Adrenal gland (tissue), 12 donors: ENCODE results near the gene DRAM1. TPM values are rescaled to one million over a fixed set of nuclear protein-coding genes. Genes with fewer than 3 reads are reported as not detected.

Source experiments
- DNase-seq, 7 donors: peaks; one replicate each; pipeline ENCODE4 v3.0.0-alpha.2; 2019 to 2020
- H3K27ac ChIP-seq, 5 donors: fragments of 200-600 bp; sonication (generic) in 4 of 5; 1 replicate in 3 of 5; 2 replicates in 2 of 5; pipeline versions ENCODE4 v1.5.1 to v1.8.0; 2016 to 2020; ENCODE audit warnings: mild to moderate bottlenecking in 1 of 5
- H3K27me3 ChIP-seq: fragments of 200-600 bp; 2 replicates; pipeline ENCODE4 v1.8.0; 2021
- H3K36me3 ChIP-seq, 2 donors: fragments of 200-600 bp; replicated peaks in 1 of 2; 1 replicate in 1 of 2; 2 replicates in 1 of 2; pipeline versions ENCODE4 v1.5.1 to v1.8.0; 2018 to 2022
- H3K4me1 ChIP-seq, 2 donors: fragments of 200-600 bp; replicated peaks in 1 of 2; 1 replicate in 1 of 2; 2 replicates in 1 of 2; pipeline versions ENCODE4 v1.5.1 to v1.8.0; 2018 to 2021
- H3K4me3 ChIP-seq, 4 donors: fragments of 200-600 bp; sonication (generic) in 3 of 4; one replicate each; pipeline ENCODE4 v1.5.1; 2016 to 2018
- H3K9me3 ChIP-seq, 3 donors: fragments of 200-600 bp; sonication (generic) in 1 of 3; replicated peaks in 1 of 3; 1 replicate in 2 of 3; 2 replicates in 1 of 3; pipeline versions ENCODE4 v1.5.1 to v1.8.0; 2016 to 2021
- CTCF ChIP-seq, 6 experiments: fragments of 450-650 bp in 4 of 6; fragments of 200-600 bp in 2 of 6; sonication (generic) in 1 of 6; IDR thresholded peaks; 1 replicate in 5 of 6; 2 replicates in 1 of 6; pipeline versions ENCODE4 v1.5.1 to v1.8.0; 2016 to 2021; ENCODE audit warnings: antibody characterized with exemption in 6 of 6, mild to moderate bottlenecking in 2 of 6, moderate library complexity in 1 of 6
- POLR2A ChIP-seq, 2 donors: fragments of 450-650 bp; IDR thresholded peaks; one replicate each; pipeline ENCODE4 v1.6.1; 2017; ENCODE audit warnings: antibody characterized with exemption in 2 of 2, mild to moderate bottlenecking in 2 of 2, moderate library complexity in 1 of 2
- WGBS, 4 donors: extraction: QIAGEN DNeasy Blood & Tissue Kit in 2 of 4; methylation state at CpG; one replicate each; pipeline versions ENCODE4 v1.1.5 to v1.1.7; 2013 to 2017; 5-methylcytosine and 5-hydroxymethylcytosine counted together
- intact Hi-C, 2 donors: fragments of 100-400 bp; cut with DNase I; formaldehyde crosslinking; loops; one replicate each; pipeline versions ENCODE4 v1.14.1 to v1.15.0; 2022 to 2023
- polyA plus RNA-seq, 3 donors: library from polyadenylated mRNA; stranded (reverse); fragments of 200-250 nt in 2 of 3; fragments of 350-450 nt in 1 of 3; fragmentation: Illumina TruSeq in 1 of 3; extraction: RNeasy Lipid Tissue Mini Kit (QIAGEN cat#74804) in 1 of 3; gene quantifications; one replicate each; pipeline ENCODE4 v1.2.3, GENCODE V29; 2013 to 2014
- total RNA-seq, 9 donors: library from RNA; depleted of rRNA in 4 of 9; stranded (reverse); fragments of >200 nt in 4 of 9; fragments of 120-200 nt in 1 of 9; fragmentation: NEBNext Ultra II Directional in 1 of 9; extraction: Animal tissue kit (Norgen Biotek cat#: 25700) in 1 of 9; gene quantifications; one replicate each; pipeline versions ENCODE4 v1.1.0 to v1.2.4, GENCODE V29; 2013 to 2023
- donor health status: healthy with polysubstance abuse.
- donor health status: Bipolar disorder and iron deficiency.
- donor health status: DM: yes; HTN: yes; CAD: no.
- donor health status: DM: no; HTN: no; CAD: no.
- donor health status: DM: no; HTN: no; CAD: no.
- donor health status: DM: yes; HTN: yes; CAD: no.

Gene DRAM1
- total and polyA plus RNA-seq, 12 donors = 4.3 to 46.4 (median 29.0) TPM

GRCh38 chr12:101927036-101927435 lies 49.7 kb downstream of the DRAM1 start:
- Histone ChIP-seq H3K27ac (no peak overlapping the region), H3K36me3 (no peaks in the 10 kb centered on the region), H3K27me3 (no peaks in the 10 kb centered on the region), H3K4me3 (no peak overlapping the region), H3K4me1 (peaks cover 0 to 4% of the 10 kb centered on the region in 2 donors), H3K9me3 (no peaks in the 10 kb centered on the region)
- intact Hi-C loops = no loop called here
- no peak for DNase-seq
- TF ChIP-seq POLR2A (IDR thresholded peaks at IDR 0.05) (no peak), CTCF (IDR thresholded peaks at IDR 0.05) (no peak)

GRCh38 chr12:101927999-101928398 lies 50.6 kb downstream of the DRAM1 start:
- intact Hi-C loops = no loop called here
- DNase-seq = no peak
- no peaks in the 10 kb centered on the region for H3K36me3 ChIP-seq
- no peak overlapping the region for H3K4me3 ChIP-seq
- WGBS, 4 donors = 80 to 89% (median 84%) methylated on average over 4 of the region's 4 CpGs
- H3K27me3 ChIP-seq = no peaks in the 10 kb centered on the region
- no peaks in the 10 kb centered on the region for H3K9me3 ChIP-seq
- no peak overlapping the region for H3K27ac ChIP-seq
- peaks cover 0 to 4% of the 10 kb centered on the region in 2 donors for H3K4me1 ChIP-seq
- TF ChIP-seq POLR2A (IDR thresholded peaks at IDR 0.05) = no peak
- TF ChIP-seq CTCF (IDR thresholded peaks at IDR 0.05) = no peak

GRCh38 chr12:101928556-101928955 lies 51.2 kb downstream of the DRAM1 start:
- no peak overlapping the region for H3K27ac ChIP-seq
- WGBS, 4 donors = 85 to 90% (median 89%) methylated on average over 5 of the region's 5 CpGs
- no peak for TF ChIP-seq POLR2A (IDR thresholded peaks at IDR 0.05)
- TF ChIP-seq CTCF (IDR thresholded peaks at IDR 0.05) = no peak
- DNase-seq = no peak
- H3K9me3 ChIP-seq = no peaks in the 10 kb centered on the region
- no peaks in the 10 kb centered on the region for H3K36me3 ChIP-seq
- intact Hi-C loops = no loop called here
- no peaks in the 10 kb centered on the region for H3K27me3 ChIP-seq
- H3K4me1 ChIP-seq = peaks cover 0 to 4% of the 10 kb centered on the region in 2 donors
- no peak overlapping the region for H3K4me3 ChIP-seq

GRCh38 chr12:101929365-101930041 lies 52.1 kb downstream of the DRAM1 start:
- no peaks in the 10 kb centered on the region for H3K36me3 ChIP-seq
- no peak for TF ChIP-seq CTCF (IDR thresholded peaks at IDR 0.05)
- TF ChIP-seq POLR2A (IDR thresholded peaks at IDR 0.05) = no peak
- H3K4me1 ChIP-seq = peaks cover 0 to 4% of the 10 kb centered on the region in 2 donors
- WGBS, 4 donors = 80 to 86% (median 82%) methylated on average over 10 to 11 of the region's 11 CpGs
- no peak overlapping the region for H3K4me3 ChIP-seq
- intact Hi-C loops = no loop called here
- no peak overlapping the region for H3K27ac ChIP-seq
- H3K9me3 ChIP-seq = no peaks in the 10 kb centered on the region
- H3K27me3 ChIP-seq = no peaks in the 10 kb centered on the region
- DNase-seq = no peak
